NCI-H524 treated with DMSO at 0.1 percent for 48 hours (cell line): ENCODE measurements around the gene CNKSR3.

Experiments used
- DNase-seq: peaks from one replicate; lab custom pipeline; 2025; lab: John Stamatoyannopoulos, UW

CNKSR3 gene

DNA sequence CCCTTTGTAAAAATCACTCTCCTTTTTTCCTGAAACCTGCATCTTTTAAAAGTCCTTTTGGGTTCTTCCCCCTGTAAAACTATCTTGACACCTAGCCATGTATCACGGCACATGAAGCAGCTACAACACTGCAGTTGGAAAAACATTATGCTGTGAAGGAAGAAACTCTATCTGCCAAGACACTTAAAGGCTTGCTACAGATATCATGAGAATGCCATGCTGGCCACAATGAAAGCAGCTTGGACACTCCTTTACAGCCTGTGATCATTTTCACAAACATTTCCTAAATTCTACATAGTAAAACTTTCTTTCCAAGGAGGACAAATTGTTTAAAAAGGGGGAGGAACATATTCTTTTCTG, 31.8 kb downstream of the CNKSR3 start:
- DNase-seq, result no peak

GRCh38 chr6:154478021-154478700, 32.3 kb downstream of the CNKSR3 start:
- no peak for DNase-seq

GRCh38 chr6:154476494-154476893, 34.0 kb downstream of the CNKSR3 start:
- DNase-seq, result no peak

GRCh38 chr6:154474648-154475428, 35.6 kb downstream of the CNKSR3 start:
- DNase-seq, result no peak

- no peak for DNase-seq
Observed at GRCh38 chr6:154473324-154473723, 37.2 kb downstream of the CNKSR3 start.

DNA sequence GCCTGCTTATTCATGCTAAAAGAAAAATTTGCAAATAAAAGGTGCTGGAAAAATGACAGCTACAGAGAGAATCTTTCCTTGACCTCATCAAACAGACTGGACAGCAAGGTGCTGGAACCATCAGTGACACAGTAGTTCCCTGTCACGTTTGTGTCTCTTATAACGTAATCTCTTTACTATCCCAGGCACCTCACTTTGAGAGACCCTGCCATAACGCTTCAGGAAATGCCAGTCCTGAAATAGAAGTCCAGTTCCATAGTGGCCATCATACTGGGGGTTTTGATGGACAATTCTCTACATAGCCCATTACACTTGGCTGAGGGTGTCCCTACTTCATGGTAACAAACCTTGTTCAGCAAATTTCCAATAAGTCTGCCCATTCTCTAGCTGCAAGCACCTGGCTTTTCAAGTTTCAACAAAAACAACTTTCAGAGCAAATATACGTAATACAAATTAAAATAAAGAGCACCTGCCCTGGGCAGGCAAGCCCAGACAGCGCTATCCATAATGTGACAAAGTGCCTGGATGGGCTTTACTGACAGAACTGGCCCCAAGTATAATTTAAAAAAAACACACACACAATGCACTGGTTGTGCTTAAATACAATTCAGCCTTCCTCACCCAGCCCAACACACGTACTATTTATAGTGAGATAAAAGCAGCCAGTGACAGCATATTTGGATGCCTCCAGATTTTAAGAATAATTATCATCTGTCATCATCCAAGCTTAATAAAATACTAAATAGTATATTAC, 38.7 kb downstream of the CNKSR3 start:
- no peak for DNase-seq

DNA sequence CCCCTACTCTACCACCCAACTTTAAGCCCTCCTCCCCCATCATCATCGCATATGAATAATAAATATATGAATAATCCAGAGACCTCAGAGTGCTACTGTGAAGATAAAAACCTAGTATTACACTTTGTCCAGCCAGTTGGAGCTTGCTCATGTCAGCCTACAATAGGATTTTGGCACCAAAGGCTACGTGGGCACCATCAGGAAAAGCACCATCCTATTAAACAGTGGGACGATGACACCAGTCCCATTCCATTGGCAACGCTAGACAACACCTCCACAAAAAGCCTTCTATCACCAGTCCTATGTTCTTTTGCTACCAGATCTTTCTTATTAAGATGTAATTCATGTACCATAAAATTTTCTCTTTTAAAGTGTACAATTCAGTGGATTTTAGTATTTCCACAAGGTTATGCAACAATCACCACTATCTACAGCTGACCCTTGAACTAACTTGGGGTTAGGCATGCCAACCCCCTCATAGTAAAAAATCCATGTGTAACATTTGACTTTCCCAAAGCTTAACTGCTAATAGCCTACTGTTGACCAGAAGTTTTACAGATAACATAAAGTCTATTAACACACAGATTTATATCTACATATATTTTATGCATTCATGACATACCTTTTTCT, 41.1 kb downstream of the CNKSR3 start:
- no peak for DNase-seq

DNA sequence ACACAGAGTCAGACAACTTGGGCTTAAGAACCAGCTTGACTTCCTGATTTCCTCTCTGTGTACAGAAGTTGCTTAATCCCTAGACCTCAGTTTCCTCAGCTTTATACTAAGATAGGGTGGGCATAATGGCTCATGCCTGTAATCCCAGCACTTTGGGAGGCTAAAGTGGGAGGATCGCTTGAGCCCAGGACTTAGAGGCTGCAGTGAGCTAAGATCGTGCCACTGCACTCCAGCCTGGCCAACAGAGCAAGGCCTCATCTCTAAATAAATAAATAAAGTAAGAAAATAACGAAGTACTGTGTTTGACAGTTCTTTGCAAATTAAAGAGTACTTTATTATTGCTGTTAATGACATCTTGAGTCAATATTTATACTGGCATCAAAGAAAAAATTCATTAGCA, 41.7 kb downstream of the CNKSR3 start:
- DNase-seq, result no peak

DNA sequence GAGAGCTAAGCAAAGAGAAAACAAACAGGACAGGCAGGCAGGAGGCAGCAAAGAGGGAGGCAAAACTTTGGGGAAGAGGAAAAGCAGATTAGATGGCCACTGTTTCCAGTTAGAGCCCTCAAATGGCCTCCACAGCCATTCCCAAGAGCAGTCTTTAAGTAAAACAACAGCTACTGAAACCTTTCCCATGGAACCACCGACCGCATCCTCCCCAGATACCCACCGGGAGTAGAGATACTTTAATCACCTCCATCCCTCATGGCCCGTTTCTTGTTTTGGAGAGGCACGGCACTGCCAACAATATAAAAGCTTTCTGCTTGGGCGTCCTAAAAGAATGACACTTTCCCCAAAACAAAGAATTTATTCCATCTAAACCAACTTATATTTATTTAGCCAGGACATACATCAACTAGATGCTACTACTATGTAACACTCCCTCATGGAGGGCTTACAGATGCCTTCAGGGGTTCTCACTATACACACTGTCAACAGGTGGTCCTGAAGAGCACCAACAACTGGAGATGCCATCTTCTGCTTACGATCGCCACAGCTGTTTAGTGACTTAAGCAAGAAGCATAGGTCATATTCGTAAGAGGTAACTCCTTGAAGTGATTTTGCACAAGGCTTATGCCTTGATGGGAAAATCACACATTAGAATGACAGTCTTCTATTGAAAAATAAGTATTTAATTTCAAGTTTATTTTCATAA, 43.4 kb downstream of the CNKSR3 start:
- no peak for DNase-seq

- no peak for DNase-seq
Observed at GRCh38 chr6:154466139-154466538, 44.3 kb downstream of the CNKSR3 start.

DNA sequence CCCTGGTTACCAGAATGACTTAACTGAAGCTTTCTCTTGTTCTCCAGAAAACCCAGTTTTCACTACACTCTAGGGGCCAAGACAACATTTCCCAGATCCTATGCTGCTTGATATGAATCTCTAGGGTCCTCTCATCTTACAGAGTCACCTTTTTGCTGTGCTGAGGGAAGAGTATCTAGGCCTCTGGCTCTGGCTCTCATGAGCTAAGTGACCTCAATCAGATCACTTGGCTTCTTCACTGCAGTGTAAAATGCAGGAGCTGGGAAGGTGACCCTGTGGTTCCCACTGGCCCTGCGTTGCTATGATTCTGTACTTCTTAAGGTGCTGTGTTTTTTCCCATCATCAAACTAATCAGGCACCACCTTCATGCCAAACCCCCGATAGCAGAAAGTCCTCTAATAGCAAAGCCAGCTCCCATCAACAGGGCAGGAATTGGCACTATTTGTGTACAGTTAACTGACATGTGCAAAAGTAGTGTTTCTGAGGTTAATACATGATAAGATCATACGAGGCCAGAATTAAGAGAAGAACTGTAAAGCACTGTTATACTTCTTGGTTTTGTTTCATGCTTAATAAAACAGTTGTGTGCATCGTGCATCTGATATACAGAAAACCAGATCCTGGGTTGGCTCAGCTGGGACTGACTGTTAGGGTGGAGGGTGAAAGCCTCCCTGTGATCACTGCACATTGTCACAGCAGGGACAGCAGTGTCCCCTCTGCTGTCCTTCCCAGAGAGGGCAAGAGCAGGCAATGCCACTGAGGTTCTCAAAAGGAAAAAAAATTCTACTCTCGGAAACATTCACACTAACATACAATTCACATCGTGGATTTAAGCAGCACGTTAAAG, 46.7 kb downstream of the CNKSR3 start:
- DNase-seq, result no peak

DNA sequence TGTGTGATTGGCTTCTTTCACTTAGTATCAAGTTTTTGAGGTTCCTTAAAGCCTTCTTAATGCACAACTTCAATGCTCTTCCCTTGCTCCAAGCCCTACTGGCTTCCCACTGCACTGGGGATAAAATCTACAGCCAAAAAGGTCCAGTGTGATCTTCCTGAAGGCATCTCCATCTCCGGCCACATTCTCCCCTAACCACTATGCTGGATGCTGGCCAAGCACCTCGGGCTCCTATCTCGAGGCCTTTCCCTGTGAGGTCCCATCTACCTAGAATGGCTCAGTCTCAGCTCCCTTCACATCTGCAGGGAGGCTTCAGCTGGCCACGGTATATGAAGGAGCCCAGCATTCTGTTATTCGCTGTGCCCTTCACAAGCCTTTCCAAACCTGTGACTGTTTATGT, 48.1 kb downstream of the CNKSR3 start:
- no peak for DNase-seq

DNA sequence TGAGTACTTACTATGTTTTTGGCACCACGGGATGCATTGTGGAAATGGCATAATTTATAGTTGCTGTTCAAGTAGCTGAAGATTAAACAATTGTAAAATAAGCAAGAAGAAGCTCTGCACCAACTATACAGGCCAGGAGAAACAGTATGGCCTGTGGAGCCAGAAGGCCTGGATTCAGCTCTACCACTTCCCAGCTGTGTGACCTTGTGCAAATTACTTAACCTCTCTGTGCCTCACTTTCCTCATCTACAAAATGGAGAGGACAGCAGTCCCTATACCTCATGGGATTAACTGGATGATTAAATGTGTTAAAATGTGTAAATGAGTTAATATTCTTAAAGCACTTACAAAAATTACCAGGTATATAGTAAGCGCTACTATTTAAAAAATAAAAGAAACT, 49.1 kb downstream of the CNKSR3 start:
- no peak for DNase-seq

- DNase-seq, result no peak
Observed at GRCh38 chr6:154460306-154461071, 50.0 kb downstream of the CNKSR3 start.

- no peak for DNase-seq
Observed at GRCh38 chr6:154459513-154459912, 51.0 kb downstream of the CNKSR3 start.

DNA sequence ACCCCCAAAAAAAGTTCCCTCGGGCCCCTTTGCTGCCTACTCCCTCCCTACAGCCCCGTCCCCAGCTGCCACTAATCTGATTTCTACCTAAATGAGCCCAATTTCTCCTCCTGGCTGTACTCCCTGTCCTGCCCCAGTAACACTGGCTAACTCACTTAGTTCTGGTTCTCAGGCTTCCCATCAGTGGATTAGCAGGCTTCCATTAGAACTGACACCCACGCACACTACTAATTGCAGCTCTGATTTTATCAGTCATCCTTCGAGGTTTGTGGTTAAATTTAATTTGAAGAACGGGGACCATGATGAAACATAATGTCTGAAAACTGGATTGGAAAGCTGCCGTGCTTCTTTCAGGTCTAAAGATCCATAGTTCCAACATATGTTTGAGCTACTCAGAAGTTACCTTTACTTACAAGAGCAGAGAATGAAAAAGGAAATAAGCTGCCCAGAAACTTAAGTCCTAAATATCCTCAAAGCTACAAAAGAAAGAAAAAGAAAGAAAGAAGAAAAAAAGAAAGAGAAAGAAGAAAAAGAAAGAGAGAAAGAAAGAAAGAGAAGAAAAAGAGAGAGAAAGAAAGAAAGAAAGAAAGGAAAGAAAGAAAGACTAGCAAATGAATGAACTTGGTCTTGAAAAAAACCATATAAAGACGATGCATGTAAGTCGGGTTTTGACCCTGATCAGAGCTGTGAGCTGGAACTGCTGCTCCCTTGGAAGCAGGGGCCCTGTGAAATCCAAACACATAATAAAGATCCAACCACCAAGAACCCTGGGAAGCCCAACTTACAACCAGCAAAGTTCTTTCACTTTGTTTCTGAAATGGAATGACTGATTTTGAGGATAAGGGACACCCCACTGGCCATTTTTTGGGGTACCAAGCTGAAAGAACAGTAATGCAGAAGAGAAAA, 51.7 kb downstream of the CNKSR3 start:
- no peak for DNase-seq

- DNase-seq, result no peak
Observed at GRCh38 chr6:154457881-154458284, 52.6 kb downstream of the CNKSR3 start.

DNA sequence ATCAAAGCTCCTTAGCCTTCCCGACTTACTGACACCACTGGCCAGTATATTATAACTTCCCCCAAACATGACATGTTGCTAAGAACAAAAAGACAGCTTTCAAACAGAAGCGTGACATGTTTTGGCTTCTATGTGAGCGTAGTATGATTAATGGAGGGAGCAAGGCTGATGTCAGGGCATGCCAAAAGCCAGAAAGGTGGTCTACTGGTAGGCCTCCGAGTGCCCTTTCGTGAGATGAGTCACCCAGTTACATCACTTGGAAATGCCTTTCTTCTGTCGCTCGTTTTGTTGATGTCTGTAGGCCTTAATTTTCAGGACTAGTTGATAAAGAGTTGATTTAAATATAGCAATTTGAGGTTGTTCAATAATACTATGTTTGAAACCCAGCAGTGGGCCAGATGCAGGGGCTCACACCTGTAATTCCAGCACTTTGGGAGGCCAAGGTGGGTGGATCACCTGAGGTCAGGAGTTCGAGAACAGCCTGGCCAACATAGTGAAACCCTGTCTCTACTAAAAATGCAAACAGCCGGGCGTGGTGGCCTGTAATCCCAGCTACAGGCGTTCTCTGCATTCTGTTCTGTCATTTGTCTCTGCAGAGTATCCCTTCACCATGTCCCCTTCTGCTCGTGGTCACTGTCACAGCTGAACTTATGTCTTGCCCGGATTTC, 53.3 kb downstream of the CNKSR3 start:
- DNase-seq, result no peak

GRCh38 chr6:154453329-154453728, 57.2 kb downstream of the CNKSR3 start:
- DNase-seq, result no peak
